Mesendoderm (in vitro differentiated cells): Measurements from ENCODE around the gene PYDC1. TPM values are rescaled to one million over a fixed set of nuclear protein-coding genes. Genes with fewer than 3 reads are reported as not detected.

Source experiments
- DNase-seq: peaks from one replicate; pipeline ENCODE4 v3.0.0; 2013
- H2AK5ac ChIP-seq: 2 replicates; pipeline ENCODE4 v1.6.1; 2013; ENCODE audit warnings: low read length, inconsistent platforms
- H2BK120ac ChIP-seq: 2 replicates; pipeline ENCODE4 v1.6.1; 2013; ENCODE audit warnings: low read depth, mild to moderate bottlenecking, low read length, moderate library complexity, mixed read lengths
- H2BK15ac ChIP-seq: replicated peaks from 2 replicates; pipeline ENCODE4 v1.6.1; 2013; ENCODE audit warnings: low read depth, mild to moderate bottlenecking, moderate library complexity
- H2BK5ac ChIP-seq: 2 replicates; pipeline ENCODE4 v1.6.1; 2013; ENCODE audit warnings: low read length, inconsistent platforms
- H3K18ac ChIP-seq: 2 replicates; pipeline ENCODE4 v1.6.1; 2013; ENCODE audit warnings: mild to moderate bottlenecking, low read length, mixed read lengths
- H3K23ac ChIP-seq: one replicate; pipeline ENCODE4 v1.6.1; 2013; ENCODE audit warnings: low read length
- H3K27ac ChIP-seq: 2 replicates; pipeline ENCODE4 v1.5.1; 2013; ENCODE audit warnings: low read depth, mild to moderate bottlenecking, inconsistent platforms, low read length, moderate library complexity
- H3K27me3 ChIP-seq: 2 replicates; pipeline ENCODE4 v1.6.1; 2013; ENCODE audit warnings: low read length, control low read depth, mild to moderate bottlenecking, inconsistent platforms; ENCODE audit not compliant: insufficient read depth, poor library complexity
- H3K36me3 ChIP-seq: 2 replicates; pipeline ENCODE4 v1.6.1; 2013; ENCODE audit warnings: low read length, inconsistent platforms; ENCODE audit not compliant: control insufficient read depth, insufficient read depth
- H3K4ac ChIP-seq: one replicate; pipeline ENCODE4 v1.6.1; 2013; ENCODE audit warnings: low read depth, mild to moderate bottlenecking, low read length, moderate library complexity
- H3K4me1 ChIP-seq: 2 replicates; pipeline ENCODE4 v1.6.1; 2013; ENCODE audit warnings: low read depth, low read length, inconsistent platforms; ENCODE audit not compliant: control insufficient read depth
- H3K4me2 ChIP-seq: 2 replicates; pipeline ENCODE4 v1.6.1; 2013; ENCODE audit warnings: low read length
- H3K4me3 ChIP-seq: 2 replicates; pipeline ENCODE4 v1.5.1; 2013; ENCODE audit warnings: mild to moderate bottlenecking, low read length
- H3K56ac ChIP-seq: one replicate; pipeline ENCODE4 v1.6.1; 2013; ENCODE audit warnings: low read length
- H3K79me1 ChIP-seq: 2 replicates; pipeline ENCODE4 v1.6.1; 2013; ENCODE audit warnings: low read length, inconsistent platforms
- H3K79me2 ChIP-seq: 2 replicates; pipeline ENCODE4 v1.6.1; 2013; ENCODE audit warnings: mild to moderate bottlenecking, low read length; ENCODE audit not compliant: control insufficient read depth, insufficient read depth
- H3K9ac ChIP-seq: 2 replicates; pipeline ENCODE4 v1.6.1; 2013; ENCODE audit warnings: low read length, inconsistent platforms
- H4K5ac ChIP-seq: one replicate; pipeline ENCODE4 v1.6.1; 2013; ENCODE audit warnings: low read length
- H4K8ac ChIP-seq: one replicate; pipeline ENCODE4 v1.6.1; 2013; ENCODE audit warnings: low read depth, mild to moderate bottlenecking, control low read depth, low read length, moderate library complexity
- WGBS: extraction: QIAGEN DNeasy Blood & Tissue Kit; methylation state at CpG from one replicate; pipeline ENCODE4 v1.1.7; 2013; ENCODE audit warnings: low lambda C conversion rate, missing lambda C conversion rate; ENCODE audit not compliant: insufficient coverage; ENCODE audit errors: extremely low coverage; 5-methylcytosine and 5-hydroxymethylcytosine counted together
- small RNA-seq: library from polyadenylated mRNA; stranded (forward); fragments of <200 nt; extraction: miRNeasy Mini kit (QIAGEN cat#:217004); gene quantifications from one replicate; pipeline ENCODE3, GENCODE V24; 2013; ENCODE audit not compliant: insufficient read depth

The PYDC1 gene

DNA sequence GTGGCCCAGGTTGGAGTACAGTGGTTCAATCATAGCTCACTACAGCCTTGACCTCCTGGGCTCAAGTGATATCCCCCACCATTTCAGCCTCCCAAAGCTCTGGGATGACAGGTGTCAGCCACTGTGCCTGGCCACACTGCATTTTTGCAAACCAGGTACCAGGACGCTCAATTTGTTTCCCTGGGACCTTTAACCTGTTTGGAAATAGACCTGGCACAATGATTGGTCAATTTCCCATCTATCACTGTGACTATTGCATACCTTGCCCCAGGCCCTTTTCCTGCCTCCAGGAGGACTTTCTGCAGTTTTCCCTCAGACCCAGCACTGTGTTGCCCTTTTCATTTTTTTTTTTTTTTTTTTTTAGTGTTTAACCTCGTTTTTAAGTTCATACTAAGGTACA lies 48.1 kb downstream of the PYDC1 start:
- no CpG with 5 or more reads among the region's 2 CpGs for WGBS
- no peak overlapping the region for H2BK120ac ChIP-seq

DNA sequence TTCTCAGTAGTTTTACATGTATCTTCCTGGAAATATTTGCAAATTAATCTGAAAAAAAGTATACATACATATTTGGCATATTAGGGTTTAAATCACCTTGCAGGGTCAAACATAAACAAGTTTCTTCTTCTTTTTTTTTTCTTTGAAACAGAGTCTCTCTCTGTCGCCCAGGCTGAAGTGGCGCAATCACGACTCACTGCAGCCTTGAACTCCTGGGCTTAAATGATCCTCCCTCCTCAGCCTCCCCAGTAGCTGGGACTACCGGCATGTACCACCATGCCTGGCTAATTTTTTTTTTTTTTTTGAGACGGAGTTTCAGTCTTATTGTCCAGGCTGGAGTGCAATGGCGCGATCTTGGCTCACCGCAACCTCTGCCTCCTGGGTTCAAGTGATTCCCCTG lies 49.6 kb downstream of the PYDC1 start:
- Histone ChIP-seq H4K8ac (no peak overlapping the region), H3K56ac (no peak overlapping the region), H3K79me1 (no peaks in the 10 kb centered on the region), H3K36me3 (no peaks in the 10 kb centered on the region), H3K27me3 (no peaks in the 10 kb centered on the region), H4K5ac (no peak overlapping the region), H3K79me2 (no peaks in the 10 kb centered on the region), H3K4me3 (no peak overlapping the region), H3K4ac (no peak overlapping the region), H2BK120ac (no peak overlapping the region), H3K23ac (no peak overlapping the region), H3K4me1 (no peaks in the 10 kb centered on the region), H2BK15ac (no peak overlapping the region), H3K4me2 (no peak overlapping the region), H3K9ac (no peak overlapping the region), H2AK5ac (no peak overlapping the region), H3K27ac (no peak overlapping the region), H3K18ac (no peak overlapping the region), H2BK5ac (no peak overlapping the region)
- no peak for DNase-seq
- WGBS = no CpG with 5 or more reads among the region's 8 CpGs

More for the DNA sequence above, 48.1 kb downstream of the PYDC1 start:
- Histone ChIP-seq H2AK5ac (no peak overlapping the region), H3K79me2 (no peaks in the 10 kb centered on the region), H3K4ac (no peak overlapping the region), H3K56ac (no peak overlapping the region), H3K18ac (no peak overlapping the region), H3K9ac (no peak overlapping the region), H3K36me3 (no peaks in the 10 kb centered on the region), H3K23ac (no peak overlapping the region), H3K27ac (no peak overlapping the region), H3K4me2 (no peak overlapping the region), H2BK15ac (no peak overlapping the region), H3K4me3 (no peak overlapping the region), H2BK5ac (no peak overlapping the region), H3K79me1 (no peaks in the 10 kb centered on the region), H3K27me3 (no peaks in the 10 kb centered on the region), H4K8ac (no peak overlapping the region), H3K4me1 (no peaks in the 10 kb centered on the region), H4K5ac (no peak overlapping the region)
- no peak for DNase-seq

Small RNA genes within 50 kb of the gene (small RNA-seq; reads per million reads assigned to genes)
- not detected for gene NDUFA3P6
